HG03045 (cell line): Measurements from ENCODE around the gene KCNQ5.
"Not testable (repeated sequence)": the region's sequence is repeated elsewhere in the genome, so short reads cannot be mapped to it uniquely, and the experiment has no call there.

Experiments used
- ATAC-seq: cut with Tn5 transposase; IDR thresholded peaks from one replicate; pipeline ENCODE4 v1.9.1; 2021; ENCODE audit warnings: mild to moderate bottlenecking, moderate library complexity; ENCODE audit not compliant: unreplicated experiment

The KCNQ5 gene

DNA sequence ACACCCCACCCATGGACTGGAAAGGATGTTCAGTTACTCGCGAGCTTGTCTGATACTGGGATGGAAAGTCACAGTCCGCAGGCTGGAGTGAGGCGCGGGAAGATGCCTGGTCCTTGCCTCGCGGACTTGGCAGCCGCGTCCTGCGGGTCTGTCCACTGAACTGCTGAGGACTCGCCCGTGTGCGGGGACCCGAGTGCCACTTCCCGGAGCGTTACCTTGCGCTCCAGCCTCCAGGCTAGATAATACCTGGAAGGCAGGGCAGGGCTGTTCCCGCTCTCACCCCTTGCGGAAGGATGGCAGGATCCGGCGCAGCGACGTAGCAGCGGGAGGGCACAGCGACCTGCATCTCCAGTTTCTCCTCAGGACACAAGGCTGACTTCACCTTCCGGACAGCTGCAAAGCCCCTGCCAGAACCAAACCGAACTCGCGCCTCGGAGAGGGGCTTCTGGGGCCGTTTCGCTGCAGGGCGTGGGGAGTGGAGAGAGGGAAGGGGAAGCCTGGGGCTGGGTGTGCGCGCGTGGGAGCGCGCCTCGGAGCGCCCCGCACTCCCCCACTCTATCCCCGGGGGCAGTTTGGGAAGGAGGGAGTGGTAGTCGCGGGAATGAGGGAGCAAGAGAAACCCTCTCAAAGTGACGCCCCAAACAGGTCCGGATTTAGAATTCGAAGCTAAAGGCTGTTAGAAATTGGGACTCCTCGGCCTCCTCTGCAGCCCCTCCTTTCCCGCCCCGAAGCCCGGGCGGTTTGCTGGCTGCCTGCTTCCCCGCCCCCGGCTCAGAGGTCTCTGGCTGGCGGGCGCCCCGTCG, at the start of gene KCNQ5:
TSS of gene KCNQ5 (plus strand) at position 774 of the 803 bp plus-strand sequence.
- peak; percentile 1 for ATAC-seq

DNA sequence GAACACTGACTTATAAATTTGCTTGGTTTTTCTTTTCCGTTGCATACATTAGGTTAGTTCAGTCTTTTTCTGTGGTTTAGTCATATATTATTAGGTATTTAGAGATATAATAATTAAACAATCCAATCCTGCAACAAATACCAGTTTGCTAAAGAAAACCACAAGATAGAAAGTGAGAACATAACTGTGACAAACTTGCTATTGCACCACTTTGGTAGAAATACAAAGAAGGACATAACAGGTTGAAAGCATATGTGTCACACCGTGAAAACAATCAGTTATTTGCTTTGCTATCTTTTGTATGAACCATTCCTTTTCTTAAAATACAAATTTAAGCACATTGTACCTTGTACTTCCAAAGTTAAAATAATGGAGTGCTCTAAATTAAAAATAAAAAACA, 42.0 kb upstream of the KCNQ5 start:
- ATAC-seq, result no peak

DNA sequence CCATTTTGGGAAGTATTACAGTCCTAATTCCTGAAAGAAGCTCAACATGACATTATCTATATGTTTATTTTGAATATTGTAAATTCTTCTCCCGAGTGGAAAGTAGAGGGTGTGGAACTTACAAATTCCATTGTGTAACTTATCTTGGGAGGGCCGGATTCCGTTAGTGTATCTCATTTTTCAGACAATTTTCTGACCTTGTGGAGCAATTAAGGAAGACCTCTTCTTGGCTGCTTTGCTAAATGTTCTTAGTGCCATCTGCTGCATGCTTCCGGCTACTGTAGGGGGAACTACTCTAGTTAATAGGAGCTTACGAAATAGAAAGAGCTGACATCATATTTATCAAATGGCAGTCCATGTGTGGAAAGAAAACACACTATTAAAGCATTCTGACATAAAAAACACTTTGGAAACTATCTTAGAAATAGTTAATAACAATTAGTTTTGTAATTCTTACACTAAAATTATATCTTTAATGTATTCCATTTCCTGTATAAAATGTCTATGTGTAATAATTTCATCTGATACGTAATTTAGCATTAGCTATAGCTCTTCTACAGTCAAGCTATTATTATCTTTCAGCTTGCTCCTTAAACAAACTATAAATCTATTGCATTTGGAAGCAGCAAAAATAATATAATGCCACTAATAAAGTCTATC, 41.5 kb upstream of the KCNQ5 start:
- no peak for ATAC-seq

DNA sequence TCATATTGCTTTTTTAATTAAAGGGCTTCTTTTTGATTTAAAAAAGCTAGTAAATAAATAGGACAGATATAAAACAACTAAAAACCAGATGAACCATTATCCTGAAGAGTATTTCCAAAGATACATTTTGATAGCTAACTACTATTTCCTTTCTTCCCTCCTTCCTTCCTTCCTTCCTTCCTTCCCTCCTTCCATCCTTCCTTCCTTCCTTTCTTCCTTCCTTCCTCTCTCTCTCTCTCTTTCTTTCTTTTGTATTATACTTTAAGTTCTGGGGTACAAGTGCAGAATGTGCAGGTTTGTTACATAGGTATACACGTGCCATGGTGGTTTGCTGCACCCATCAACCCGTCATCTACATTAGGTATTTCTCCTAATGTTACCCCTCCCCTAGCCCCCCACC, 40.9 kb upstream of the KCNQ5 start:
- not testable (repeated sequence) for ATAC-seq

DNA sequence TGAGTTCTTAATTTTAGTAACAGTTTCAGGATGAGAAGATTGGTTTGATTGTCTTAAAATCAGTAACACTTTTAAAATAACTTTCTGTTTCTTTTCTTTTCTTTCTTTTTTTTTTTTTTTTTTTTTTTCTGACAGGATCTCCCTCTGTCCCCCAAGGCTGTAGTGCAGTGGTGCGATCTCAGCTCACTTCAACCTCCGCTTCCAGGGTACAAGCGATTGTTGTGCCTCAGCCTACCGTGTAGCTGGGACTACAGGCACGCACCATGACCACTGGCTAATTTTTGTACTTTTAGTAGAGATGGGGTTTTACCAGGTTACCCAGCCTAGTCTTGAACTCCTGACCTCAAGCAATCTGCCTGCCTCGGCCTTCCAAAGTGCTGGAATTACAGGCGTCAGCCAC, 33.7 kb upstream of the KCNQ5 start:
- ATAC-seq, result no peak

DNA sequence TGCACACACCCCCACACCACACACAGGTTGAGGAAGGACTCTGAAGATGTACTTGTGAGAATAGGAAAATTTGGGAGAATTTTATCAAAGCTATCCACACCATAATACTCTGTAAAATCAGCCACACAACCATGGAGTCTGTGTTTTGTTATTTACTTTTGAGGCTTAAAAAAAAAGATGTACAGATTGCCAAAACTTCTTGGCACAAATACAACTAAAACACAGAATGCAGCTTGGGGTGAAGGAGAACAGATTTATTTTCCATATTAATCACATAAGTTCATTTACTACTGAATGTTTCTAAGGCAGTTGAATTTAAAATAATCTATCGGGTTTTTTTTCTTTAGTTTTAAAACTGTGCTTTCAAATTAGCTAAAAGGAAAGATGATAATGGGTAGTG, 32.8 kb upstream of the KCNQ5 start:
- no peak for ATAC-seq

DNA sequence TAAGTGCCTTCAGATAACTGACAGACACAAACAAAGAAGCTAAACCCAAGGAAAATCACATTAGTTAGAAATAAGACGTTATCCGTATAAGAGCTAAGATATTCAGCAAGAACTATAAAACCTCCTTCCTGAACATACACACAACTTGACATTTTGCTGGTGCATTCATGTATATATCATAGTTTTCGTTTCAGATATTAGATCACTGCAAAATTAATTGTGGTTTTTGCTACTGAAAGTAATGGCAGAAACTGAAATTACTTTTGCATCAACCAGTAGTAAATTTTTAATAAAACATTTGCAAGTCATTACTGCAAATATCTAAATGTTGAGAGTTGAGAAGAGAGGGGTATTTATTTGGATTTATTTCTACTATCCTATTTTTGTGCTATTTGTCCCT, 26.1 kb upstream of the KCNQ5 start:
- ATAC-seq, result no peak

DNA sequence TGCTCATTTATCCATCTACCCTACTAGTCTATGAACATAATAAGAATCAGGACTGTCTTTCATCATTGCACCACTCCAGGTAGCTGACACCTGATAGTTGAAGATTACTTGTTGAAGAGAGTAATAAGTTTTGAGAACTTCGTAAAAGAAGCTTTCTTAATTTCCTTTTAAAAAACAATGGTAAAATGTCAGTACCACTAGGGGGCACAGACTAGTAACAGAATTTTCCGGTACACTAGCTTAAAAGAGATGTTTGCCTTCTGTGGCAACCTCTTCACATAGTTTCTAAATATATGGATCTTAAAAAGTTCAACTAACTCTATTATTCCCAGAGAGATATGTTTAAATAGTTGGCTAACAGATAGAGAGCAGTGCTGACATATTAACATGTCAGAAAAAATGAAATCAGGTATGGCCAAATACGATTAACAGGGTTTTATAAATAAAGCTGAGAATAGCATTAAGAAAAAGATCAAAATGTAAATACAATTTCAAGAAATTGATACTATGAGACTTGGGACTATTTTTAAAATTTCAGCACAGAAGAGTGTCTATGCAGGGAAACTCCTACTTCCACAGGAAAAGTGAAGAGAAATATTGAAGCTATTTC, 5.4 kb upstream of the KCNQ5 start:
- no peak for ATAC-seq

DNA sequence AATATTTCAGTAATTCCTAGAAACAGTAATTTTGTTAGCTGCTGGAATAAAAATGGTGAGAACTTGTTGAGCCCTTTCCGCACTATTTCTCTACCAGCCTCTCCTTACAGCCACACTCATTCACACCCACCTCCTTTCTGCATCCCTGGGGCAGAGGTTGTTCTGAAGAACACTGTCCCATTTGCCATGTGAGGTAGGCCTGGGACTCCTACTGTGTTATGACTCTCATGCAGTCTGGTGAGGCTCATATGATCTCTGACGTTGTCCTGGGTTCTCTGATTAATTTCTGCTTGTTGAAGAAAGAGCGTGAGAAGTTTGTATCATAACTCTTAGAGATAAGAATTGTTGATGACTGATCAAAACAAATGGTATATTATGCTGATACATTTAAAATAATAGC, 4.1 kb upstream of the KCNQ5 start:
- no peak for ATAC-seq

DNA sequence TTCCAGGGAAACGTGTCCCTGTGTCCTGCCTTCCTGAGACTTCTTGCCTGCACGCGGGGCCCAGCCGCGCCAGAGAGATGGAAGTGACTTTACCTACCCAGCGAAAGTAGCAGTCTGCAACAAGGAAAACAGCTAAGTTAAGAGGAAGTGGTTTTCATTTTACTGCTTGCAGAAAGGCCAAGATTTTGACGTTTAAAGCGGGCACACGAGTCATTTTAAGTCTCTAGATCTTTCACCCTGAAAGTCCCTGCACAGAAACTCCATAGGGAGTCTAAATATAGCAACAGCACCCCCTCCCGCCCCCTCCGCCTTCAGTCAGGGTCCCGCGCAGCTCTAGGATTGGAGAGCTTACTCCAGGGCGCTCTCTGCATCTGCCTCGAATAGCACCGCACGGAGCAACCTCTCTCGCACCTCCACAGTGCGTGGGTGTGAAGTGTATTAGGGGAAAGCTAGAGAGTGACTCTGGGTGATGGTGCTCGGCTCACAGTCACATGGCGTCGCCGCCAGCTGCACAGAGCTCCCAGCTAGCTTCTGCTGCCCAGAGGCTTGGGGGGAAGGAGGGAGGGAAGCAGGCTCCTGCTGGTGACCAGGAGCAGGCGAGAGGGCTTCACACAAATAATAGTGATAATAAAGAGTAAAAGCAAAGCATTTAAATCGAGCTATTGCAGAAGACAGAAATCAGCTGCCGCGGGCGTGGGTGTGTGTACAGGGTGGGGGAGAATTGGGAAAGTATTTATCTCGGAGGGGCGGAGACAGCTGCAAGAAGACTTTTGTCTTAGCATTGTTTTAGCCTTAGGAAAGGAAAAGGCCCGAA, 1.8 kb upstream of the KCNQ5 start:
- peak; percentile 79 for ATAC-seq

DNA sequence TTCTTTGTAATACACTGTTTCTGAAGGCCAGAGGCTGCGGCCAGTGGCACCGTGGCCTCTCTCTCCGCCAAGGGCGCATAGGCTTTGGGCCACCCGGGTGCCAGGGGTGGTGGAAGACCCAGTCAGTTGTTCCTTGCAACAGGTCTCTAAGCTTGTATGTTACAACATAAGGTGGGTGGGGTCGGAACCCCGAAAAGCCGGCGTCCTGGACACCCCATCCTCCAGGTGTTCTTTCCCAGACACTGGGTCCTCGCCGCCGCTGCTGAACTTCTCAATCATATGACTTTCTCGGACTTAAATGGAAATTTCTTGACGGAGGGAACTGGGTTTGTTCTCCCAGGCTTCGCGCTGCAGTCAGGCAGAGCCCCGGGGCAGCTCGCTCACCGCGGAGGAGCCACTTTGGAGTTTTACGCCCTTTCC, 983 bp upstream of the KCNQ5 start:
- ATAC-seq, result no peak

DNA sequence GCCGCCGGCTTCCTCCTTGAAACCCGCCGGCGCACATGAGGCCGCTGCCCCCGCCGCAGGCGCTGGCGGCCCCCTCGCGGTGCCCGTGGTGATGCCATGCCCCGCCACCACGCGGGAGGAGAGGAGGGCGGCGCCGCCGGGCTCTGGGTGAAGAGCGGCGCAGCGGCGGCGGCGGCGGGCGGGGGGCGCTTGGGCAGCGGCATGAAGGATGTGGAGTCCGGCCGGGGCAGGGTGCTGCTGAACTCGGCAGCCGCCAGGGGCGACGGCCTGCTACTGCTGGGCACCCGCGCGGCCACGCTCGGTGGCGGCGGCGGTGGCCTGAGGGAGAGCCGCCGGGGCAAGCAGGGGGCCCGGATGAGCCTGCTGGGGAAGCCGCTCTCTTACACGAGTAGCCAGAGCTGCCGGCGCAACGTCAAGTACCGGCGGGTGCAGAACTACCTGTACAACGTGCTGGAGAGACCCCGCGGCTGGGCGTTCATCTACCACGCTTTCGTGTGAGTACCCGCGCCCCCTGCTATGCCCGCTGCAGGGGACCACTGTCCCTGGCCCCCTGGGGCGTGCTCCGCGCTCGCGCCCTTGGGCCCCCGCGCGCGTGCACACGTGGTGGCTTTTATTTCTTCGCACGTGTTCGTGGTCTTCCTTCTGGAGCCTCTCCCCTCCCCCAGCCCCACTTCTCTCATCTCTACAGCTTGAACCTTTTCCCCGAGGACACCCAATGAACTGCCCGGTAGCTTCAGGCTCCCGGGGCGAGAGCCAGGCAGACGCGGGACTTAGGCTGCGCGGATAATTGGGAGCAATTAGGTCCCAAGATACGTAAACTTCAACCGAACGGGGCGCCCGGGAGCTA, 453 bp downstream of the KCNQ5 start:
- peak; percentile 21 for ATAC-seq

DNA sequence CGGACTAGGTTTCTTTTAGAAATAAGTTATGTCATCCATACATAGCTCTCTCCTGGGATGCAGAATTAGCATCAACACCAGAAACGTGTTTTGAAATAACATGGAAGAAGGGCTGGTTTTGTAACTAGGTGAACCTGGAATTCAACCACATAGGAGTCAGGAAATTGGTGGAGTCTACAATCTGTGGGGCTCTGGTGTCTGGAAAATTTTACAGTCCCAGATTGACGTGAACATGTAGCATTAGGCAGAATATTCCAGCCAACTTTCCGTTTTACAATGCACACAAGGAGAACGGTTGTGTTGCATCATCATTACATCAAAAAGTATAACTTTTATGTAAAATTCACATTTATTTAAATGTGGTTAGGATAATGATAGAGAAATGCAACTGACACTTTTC, 1.9 kb downstream of the KCNQ5 start:
- ATAC-seq, result no peak

DNA sequence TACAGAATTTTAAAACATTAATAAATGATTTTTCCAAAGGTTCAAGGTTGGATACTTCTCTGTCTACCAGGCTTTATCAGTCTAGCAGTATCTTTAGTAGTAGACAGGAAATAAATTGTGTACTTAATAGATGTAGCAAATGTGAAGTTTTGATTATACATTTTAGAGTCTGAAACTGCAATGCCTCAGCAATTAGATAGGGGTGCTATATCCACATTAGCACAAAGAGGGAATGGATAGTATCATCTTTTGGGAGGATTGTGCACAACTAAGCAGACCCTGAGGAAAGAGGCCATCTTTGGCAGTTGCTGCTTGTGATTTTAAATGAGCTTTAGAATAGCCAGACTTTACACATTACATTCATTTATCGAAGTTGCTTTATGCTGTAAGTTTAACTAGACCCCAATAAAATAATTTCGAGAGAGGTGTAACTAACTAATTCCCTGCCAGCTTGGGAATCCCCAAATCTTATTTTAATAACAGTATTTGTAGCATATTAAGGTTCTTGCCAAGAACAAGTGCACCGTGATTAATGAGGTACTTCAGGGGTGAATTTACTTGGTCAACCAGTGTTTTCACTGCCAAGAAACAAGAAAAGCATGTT, 2.8 kb downstream of the KCNQ5 start:
- ATAC-seq, result no peak

DNA sequence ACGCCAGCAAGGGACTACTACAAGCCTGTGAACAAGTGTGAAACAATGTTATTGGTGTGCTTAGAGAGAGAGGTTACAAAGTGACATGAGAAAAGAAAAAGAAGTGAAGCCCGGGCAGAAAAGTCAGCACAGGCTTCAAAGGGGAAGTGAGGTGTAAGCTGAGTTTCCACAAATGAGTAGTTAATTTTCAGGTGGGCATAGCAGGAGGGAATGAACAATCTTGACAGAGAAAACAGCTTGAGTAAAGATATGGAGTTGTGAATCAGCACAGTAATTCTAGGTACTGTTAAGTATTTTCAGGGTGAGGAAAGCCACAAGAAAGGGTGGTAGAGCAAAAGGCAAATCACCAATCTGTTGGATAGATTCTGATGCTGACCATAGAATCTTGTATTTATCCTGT, 4.3 kb downstream of the KCNQ5 start:
- peak; percentile 46 for ATAC-seq

DNA sequence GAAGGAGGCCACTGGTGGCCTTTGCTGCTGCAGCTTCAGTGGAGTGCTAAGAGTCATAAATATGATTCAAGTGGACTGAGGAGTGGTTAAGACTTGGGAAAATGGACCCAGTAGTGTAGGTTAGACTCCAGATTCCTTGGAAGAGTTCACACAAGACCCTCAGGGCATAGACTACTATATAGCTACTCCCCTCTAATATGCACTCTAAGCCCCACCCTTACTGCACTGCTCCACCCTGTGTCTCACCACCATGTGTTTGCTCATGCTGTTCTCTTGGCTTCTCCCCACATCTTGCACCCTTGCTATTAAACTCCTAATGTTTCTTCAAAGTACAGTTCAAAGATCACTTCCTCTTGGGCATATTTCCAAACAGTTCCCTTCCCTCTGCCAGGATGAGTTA, 5.7 kb downstream of the KCNQ5 start:
- no peak for ATAC-seq

DNA sequence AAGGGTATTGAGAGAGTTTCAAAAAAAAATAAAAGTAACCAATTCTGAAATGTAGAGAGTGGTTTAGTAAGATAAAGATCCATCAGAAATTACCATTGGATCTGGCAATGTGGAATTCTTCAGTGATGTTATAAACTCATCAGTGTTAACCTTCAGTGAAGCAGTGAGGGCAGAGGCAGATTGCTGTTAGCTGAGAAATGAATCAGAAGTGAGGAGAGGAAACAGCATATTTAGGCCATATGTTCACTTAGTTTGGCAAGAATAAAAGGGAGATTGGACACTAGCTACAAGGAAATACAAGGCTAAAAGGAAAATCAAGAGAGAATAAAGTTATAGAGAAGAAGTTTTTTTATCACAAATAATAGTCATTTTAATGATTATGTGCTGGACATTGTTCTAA, 9.6 kb downstream of the KCNQ5 start:
- ATAC-seq, result no peak

DNA sequence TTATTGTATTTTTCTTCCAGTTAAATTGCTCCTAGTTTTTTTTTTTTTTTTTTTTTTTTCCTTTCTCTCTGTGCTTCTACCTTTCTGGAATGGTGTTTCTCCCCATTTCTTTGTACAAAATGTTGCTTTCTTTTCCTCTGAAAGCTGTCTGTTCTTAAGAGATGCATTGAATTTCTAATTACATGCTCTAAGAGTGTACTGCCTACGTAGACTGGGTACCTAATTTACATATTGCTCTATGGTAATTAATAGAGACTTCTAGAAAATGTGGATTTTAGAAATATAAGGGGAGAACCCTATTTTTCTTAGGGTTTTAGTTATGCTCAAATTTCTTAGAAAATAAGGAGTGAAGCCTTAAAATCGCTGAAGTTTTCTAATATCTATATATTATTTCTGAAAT, 13.8 kb downstream of the KCNQ5 start:
- no peak for ATAC-seq

DNA sequence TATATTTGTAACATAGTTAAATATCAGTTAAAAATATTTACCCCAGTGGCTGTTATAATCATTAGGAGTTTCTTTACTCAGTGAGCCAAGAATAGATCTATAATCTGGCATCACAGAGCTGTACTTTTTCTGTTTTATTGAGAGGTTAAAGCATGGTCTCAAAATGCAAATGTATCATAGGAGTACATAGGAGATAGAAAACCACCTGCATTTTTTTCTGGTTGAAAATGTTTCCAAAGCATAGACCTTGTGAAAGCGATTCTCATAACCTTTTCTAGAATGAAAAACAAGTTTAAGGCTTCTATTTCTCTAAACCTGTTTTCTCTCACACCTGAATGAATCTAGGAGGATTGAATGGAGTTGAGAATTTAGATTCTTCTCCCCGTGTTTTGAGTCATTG, 14.4 kb downstream of the KCNQ5 start:
- peak; percentile 96 for ATAC-seq

DNA sequence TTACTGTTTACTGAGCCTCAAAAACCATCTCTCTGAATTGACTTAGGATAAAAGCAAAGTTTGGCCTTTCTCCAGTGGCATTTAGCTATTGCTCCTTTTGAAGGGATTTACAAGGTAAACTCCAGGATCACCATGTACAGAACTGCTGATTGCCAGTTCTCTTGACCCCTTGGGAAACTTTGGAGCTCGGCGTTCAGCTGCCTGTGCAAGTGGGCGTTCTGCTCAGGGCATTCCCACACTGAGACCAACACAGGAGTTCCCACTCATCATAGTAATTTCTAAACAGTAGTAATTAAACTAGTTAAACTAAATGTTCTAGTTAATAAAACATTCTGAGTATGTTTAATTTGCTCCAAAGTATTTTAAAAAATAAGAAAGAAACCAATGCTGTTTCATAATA, 14.9 kb downstream of the KCNQ5 start:
- no peak for ATAC-seq
